HEK293 (cell line): ENCODE results near the gene MORF4L1.
A peak's percentile ranks its signal among the peaks of the same experiment; 100 is the strongest.

Source experiments
- KLF16 ChIP-seq: fragments of 450-650 bp; formaldehyde crosslinking; IDR thresholded peaks from 2 replicates; pipeline ENCODE4 v1.5.1; 2017; ENCODE audit warnings: missing biosample characterization, missing genetic modification characterization
- RBAK ChIP-seq: fragments of 450-650 bp; formaldehyde crosslinking; IDR thresholded peaks from 2 replicates; pipeline ENCODE4 v1.5.1; 2016; ENCODE audit warnings: missing biosample characterization, missing genetic modification characterization
- SCRT1 ChIP-seq: fragments of 450-650 bp; formaldehyde crosslinking; IDR thresholded peaks from 2 replicates; pipeline ENCODE4 v1.5.1; 2016; ENCODE audit warnings: missing biosample characterization, missing genetic modification characterization, borderline replicate concordance
- ZBTB21 ChIP-seq: fragments of 450-650 bp; formaldehyde crosslinking; IDR thresholded peaks from 2 replicates; pipeline ENCODE4 v1.5.1; 2017; ENCODE audit warnings: missing biosample characterization, missing genetic modification characterization
- ZFP3 ChIP-seq: fragments of 450-650 bp; formaldehyde crosslinking; IDR thresholded peaks from 2 replicates; pipeline ENCODE4 v1.5.1; 2016; ENCODE audit warnings: low read depth, missing biosample characterization, missing genetic modification characterization
- ZNF510 ChIP-seq: fragments of 450-650 bp; formaldehyde crosslinking; IDR thresholded peaks from 2 replicates; pipeline ENCODE4 v1.5.1; 2018; ENCODE audit warnings: mild to moderate bottlenecking, missing genetic modification characterization, missing biosample characterization; ENCODE audit not compliant: insufficient replicate concordance
- ZNF610 ChIP-seq: fragments of 450-650 bp; formaldehyde crosslinking; IDR thresholded peaks from 2 replicates; pipeline ENCODE4 v1.5.1; 2016; ENCODE audit warnings: missing biosample characterization, missing genetic modification characterization, borderline replicate concordance
- ZNF660 ChIP-seq: fragments of 450-650 bp; IDR thresholded peaks from 2 replicates; pipeline ENCODE4 v1.5.1; 2018; ENCODE audit warnings: missing biosample characterization, mild to moderate bottlenecking, missing genetic modification characterization
- ZNF670 ChIP-seq: fragments of 450-650 bp; formaldehyde crosslinking; IDR thresholded peaks from 2 replicates; pipeline ENCODE4 v1.5.1; 2016; ENCODE audit warnings: missing biosample characterization, missing genetic modification characterization, low read depth
- ZNF747 ChIP-seq: fragments of 450-650 bp; formaldehyde crosslinking; IDR thresholded peaks from 2 replicates; pipeline ENCODE4 v1.5.1; 2016; ENCODE audit warnings: missing biosample characterization, missing genetic modification characterization
- ZNF76 ChIP-seq: fragments of 450-650 bp; formaldehyde crosslinking; IDR thresholded peaks from 2 replicates; pipeline ENCODE4; 2016; ENCODE audit warnings: low read depth, missing biosample characterization, missing genetic modification characterization, borderline replicate concordance
- ZSCAN23 ChIP-seq: fragments of 450-650 bp; formaldehyde crosslinking; IDR thresholded peaks from 2 replicates; pipeline ENCODE4 v1.5.1; 2016; ENCODE audit warnings: missing biosample characterization, missing genetic modification characterization
- TF ChIP-seq, protein P1 (sequence below): fragments of 450-650 bp; formaldehyde crosslinking; IDR thresholded peaks from 2 replicates; pipeline ENCODE4 v1.5.1; 2016; ENCODE audit warnings: missing biosample characterization, missing genetic modification characterization
- TF ChIP-seq, protein P2 (sequence below): fragments of 450-650 bp; formaldehyde crosslinking; IDR thresholded peaks from 2 replicates; pipeline ENCODE4 v1.5.1; 2016; ENCODE audit warnings: missing biosample characterization, missing genetic modification characterization, borderline replicate concordance
- TF ChIP-seq, protein P3 (sequence below): fragments of 450-650 bp; formaldehyde crosslinking; IDR thresholded peaks from 2 replicates; pipeline ENCODE4 v1.5.1; 2016; ENCODE audit warnings: missing biosample characterization, missing genetic modification characterization
- TF ChIP-seq, protein P4 (sequence below): fragments of 450-650 bp; formaldehyde crosslinking; IDR thresholded peaks from 2 replicates; pipeline ENCODE4 v1.5.1; 2016; ENCODE audit warnings: missing biosample characterization, missing genetic modification characterization
- TF ChIP-seq, protein P5 (sequence below): fragments of 450-650 bp; formaldehyde crosslinking; IDR thresholded peaks from 2 replicates; pipeline ENCODE4 v1.5.1; 2016; ENCODE audit warnings: missing biosample characterization, missing genetic modification characterization

MORF4L1 gene

DNA sequence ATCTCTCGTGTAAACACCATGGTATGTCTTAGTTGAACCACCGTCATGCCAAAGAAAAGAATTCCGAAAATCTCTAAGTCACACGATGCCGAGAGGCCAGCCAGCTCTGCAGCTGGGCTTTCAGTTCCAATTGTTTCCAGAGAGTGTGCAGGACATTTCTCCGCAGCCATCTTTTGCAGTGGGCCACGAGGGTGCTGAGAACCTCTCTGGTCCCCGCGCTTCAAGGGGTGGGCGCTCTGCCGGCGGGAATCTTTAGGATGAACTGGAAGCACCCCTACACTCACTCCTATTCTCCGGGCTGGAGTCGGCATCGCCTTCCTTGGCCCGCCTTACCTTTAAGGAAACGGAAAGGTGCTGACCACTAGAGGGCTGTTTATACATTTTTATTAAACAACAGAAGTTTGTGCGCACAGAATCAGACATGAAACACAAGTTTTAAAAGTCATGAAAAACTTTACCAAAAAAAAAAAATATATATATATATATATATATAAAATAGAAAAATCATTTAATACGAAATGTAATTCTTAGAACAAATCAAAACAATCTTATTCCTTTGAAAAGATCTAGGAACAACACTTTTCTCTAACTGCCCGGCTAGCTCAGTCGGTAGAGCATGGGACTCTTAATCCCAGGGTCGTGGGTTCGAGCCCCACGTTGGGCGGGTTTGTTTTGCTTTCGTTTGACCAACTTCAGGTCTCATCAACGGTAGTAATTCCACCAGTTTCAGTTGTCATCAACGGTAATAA is 12.5 kb upstream of the MORF4L1 start (continued):
- TF ChIP-seq KLF16 (tag by site-specific recombination) (0 out of 2 replicates have a peak, but pooled peaks have one; percentile 30), ZNF610 (0 out of 2 replicates have a peak, but pooled peaks have one; percentile 42), ZNF510 (tag by site-specific recombination) (no peak), ZNF660 (tag by site-specific recombination) (peak; percentile 93), ZNF76 (tag by site-specific recombination) (peak; percentile 19; the same call in 1 of the 2 replicates), ZBTB21 (tag by site-specific recombination) (no peak), ZFP3 (tag by site-specific recombination) (no peak), SCRT1 (tag by site-specific recombination) (no peak), ZNF670 (tag by site-specific recombination) (no peak), ZNF747 (tag by site-specific recombination) (no peak), RBAK (tag by site-specific recombination) (no peak), ZSCAN23 (tag by site-specific recombination) (no peak)
- TF ChIP-seq, protein P1, sequence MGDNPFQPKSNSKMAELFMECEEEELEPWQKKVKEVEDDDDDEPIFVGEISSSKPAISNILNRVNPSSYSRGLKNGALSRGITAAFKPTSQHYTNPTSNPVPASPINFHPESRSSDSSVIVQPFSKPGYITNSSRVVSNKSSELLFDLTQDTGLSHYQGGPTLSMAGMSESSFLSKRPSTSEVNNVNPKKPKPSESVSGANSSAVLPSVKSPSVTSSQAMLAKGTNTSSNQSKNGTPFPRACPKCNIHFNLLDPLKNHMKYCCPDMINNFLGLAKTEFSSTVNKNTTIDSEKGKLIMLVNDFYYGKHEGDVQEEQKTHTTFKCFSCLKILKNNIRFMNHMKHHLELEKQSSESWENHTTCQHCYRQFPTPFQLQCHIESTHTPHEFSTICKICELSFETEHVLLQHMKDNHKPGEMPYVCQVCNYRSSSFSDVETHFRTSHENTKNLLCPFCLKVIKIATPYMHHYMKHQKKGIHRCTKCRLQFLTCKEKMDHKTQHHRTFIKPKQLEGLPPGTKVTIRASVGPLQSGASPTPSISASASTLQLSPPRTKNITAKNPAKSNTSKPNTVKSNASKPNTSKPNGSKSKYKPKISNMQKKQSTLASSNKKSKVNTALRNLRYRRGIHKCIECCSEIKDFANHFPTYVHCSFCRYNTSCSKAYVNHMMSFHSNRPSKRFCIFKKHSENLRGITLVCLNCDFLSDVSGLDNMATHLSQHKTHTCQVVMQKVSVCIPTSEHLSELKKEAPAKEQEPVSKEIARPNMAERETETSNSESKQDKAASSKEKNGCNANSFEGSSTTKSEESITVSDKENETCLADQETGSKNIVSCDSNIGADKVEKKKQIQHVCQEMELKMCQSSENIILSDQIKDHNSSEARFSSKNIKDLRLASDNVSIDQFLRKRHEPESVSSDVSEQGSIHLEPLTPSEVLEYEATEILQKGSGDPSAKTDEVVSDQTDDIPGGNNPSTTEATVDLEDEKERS (tag by site-specific recombination), result no peak
- TF ChIP-seq, protein P2, sequence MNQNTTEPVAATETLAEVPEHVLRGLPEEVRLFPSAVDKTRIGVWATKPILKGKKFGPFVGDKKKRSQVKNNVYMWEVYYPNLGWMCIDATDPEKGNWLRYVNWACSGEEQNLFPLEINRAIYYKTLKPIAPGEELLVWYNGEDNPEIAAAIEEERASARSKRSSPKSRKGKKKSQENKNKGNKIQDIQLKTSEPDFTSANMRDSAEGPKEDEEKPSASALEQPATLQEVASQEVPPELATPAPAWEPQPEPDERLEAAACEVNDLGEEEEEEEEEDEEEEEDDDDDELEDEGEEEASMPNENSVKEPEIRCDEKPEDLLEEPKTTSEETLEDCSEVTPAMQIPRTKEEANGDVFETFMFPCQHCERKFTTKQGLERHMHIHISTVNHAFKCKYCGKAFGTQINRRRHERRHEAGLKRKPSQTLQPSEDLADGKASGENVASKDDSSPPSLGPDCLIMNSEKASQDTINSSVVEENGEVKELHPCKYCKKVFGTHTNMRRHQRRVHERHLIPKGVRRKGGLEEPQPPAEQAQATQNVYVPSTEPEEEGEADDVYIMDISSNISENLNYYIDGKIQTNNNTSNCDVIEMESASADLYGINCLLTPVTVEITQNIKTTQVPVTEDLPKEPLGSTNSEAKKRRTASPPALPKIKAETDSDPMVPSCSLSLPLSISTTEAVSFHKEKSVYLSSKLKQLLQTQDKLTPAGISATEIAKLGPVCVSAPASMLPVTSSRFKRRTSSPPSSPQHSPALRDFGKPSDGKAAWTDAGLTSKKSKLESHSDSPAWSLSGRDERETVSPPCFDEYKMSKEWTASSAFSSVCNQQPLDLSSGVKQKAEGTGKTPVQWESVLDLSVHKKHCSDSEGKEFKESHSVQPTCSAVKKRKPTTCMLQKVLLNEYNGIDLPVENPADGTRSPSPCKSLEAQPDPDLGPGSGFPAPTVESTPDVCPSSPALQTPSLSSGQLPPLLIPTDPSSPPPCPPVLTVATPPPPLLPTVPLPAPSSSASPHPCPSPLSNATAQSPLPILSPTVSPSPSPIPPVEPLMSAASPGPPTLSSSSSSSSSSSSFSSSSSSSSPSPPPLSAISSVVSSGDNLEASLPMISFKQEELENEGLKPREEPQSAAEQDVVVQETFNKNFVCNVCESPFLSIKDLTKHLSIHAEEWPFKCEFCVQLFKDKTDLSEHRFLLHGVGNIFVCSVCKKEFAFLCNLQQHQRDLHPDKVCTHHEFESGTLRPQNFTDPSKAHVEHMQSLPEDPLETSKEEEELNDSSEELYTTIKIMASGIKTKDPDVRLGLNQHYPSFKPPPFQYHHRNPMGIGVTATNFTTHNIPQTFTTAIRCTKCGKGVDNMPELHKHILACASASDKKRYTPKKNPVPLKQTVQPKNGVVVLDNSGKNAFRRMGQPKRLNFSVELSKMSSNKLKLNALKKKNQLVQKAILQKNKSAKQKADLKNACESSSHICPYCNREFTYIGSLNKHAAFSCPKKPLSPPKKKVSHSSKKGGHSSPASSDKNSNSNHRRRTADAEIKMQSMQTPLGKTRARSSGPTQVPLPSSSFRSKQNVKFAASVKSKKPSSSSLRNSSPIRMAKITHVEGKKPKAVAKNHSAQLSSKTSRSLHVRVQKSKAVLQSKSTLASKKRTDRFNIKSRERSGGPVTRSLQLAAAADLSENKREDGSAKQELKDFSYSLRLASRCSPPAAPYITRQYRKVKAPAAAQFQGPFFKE, result no peak
- TF ChIP-seq, protein P3, sequence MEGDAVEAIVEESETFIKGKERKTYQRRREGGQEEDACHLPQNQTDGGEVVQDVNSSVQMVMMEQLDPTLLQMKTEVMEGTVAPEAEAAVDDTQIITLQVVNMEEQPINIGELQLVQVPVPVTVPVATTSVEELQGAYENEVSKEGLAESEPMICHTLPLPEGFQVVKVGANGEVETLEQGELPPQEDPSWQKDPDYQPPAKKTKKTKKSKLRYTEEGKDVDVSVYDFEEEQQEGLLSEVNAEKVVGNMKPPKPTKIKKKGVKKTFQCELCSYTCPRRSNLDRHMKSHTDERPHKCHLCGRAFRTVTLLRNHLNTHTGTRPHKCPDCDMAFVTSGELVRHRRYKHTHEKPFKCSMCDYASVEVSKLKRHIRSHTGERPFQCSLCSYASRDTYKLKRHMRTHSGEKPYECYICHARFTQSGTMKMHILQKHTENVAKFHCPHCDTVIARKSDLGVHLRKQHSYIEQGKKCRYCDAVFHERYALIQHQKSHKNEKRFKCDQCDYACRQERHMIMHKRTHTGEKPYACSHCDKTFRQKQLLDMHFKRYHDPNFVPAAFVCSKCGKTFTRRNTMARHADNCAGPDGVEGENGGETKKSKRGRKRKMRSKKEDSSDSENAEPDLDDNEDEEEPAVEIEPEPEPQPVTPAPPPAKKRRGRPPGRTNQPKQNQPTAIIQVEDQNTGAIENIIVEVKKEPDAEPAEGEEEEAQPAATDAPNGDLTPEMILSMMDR (tag by site-specific recombination), result peak; percentile 62
- TF ChIP-seq, protein P4, sequence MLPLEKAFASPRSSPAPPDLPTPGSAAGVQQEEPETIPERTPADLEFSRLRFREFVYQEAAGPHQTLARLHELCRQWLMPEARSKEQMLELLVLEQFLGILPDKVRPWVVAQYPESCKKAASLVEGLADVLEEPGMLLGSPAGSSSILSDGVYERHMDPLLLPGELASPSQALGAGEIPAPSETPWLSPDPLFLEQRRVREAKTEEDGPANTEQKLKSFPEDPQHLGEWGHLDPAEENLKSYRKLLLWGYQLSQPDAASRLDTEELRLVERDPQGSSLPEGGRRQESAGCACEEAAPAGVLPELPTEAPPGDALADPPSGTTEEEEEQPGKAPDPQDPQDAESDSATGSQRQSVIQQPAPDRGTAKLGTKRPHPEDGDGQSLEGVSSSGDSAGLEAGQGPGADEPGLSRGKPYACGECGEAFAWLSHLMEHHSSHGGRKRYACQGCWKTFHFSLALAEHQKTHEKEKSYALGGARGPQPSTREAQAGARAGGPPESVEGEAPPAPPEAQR (tag by site-specific recombination), result no peak
- TF ChIP-seq, protein P5, sequence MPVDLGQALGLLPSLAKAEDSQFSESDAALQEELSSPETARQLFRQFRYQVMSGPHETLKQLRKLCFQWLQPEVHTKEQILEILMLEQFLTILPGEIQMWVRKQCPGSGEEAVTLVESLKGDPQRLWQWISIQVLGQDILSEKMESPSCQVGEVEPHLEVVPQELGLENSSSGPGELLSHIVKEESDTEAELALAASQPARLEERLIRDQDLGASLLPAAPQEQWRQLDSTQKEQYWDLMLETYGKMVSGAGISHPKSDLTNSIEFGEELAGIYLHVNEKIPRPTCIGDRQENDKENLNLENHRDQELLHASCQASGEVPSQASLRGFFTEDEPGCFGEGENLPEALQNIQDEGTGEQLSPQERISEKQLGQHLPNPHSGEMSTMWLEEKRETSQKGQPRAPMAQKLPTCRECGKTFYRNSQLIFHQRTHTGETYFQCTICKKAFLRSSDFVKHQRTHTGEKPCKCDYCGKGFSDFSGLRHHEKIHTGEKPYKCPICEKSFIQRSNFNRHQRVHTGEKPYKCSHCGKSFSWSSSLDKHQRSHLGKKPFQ, result 0 out of 2 replicates have a peak, but pooled peaks have one; percentile 47
